PC-3 (cell line): ENCODE measurements around the gene SCRT2. TPM values are rescaled to one million over a fixed set of nuclear protein-coding genes. Genes with fewer than 3 reads are reported as not detected.

Source experiments
- ATAC-seq: fragments of 200-7000 bp; cut with Tn5 transposase; 2 replicates; pipeline ENCODE4 v1.9.1; 2020; ENCODE audit warnings: mild to moderate bottlenecking, moderate library complexity
- BruUV-seq: library from RNA; stranded (reverse); fragments of 400-500 nt; replicated peaks from 2 replicates; lab custom pipeline; 2021; lab: Mats Ljungman, UMichigan
- CTCF ChIA-PET: fragments of 300-600 bp; sonication (Branson Sonifier 250); formaldehyde crosslinking; loops from one replicate; lab custom pipeline; 2022; ENCODE audit warnings: antibody characterized with exemption; lab: Charles Lee
- POLR2A ChIA-PET: fragments of 300-600 bp; sonication (Branson Sonifier 250); formaldehyde crosslinking; loops from one replicate; lab custom pipeline; 2022; ENCODE audit warnings: antibody characterized with exemption; ENCODE audit not compliant: unreplicated experiment; lab: Charles Lee
- DNase-seq: peaks from one replicate; pipeline ENCODE4 v3.0.0-alpha.2; 2015
- H2AFZ ChIP-seq: fragments of 300-600 bp; sonication (generic); 2 replicates; pipeline ENCODE4 v1.6.0; 2016; ENCODE audit warnings: antibody characterized with exemption, low read length
- H3F3A ChIP-seq: fragments of 300-600 bp; sonication (generic); one replicate; pipeline ENCODE4 v1.6.0; 2017; ENCODE audit warnings: antibody characterized with exemption, low read length, control low read depth, mild to moderate bottlenecking; ENCODE audit not compliant: unreplicated experiment
- H3K27ac ChIP-seq: fragments of 300-600 bp; sonication (generic); 2 replicates; pipeline ENCODE4 v1.5.1; 2016; ENCODE audit warnings: mild to moderate bottlenecking, low read length
- H3K27me3 ChIP-seq: fragments of 300-600 bp; sonication (generic); 2 replicates; pipeline ENCODE4 v1.6.1; 2016; ENCODE audit warnings: low read length, mixed read lengths
- H3K36me3 ChIP-seq: fragments of 300-600 bp; sonication (generic); 2 replicates; pipeline ENCODE4 v1.6.1; 2016; ENCODE audit warnings: low read depth, mixed run types, low read length, mixed read lengths
- H3K4me1 ChIP-seq: fragments of 300-600 bp; sonication (generic); 2 replicates; pipeline ENCODE4 v1.5.1; 2016; ENCODE audit warnings: low read length; ENCODE audit not compliant: insufficient read depth
- H3K4me2 ChIP-seq: fragments of 300-600 bp; sonication (generic); 2 replicates; pipeline ENCODE4 v1.6.0; 2016; ENCODE audit warnings: low read length
- H3K4me3 ChIP-seq: fragments of 300-600 bp; sonication (generic); 2 replicates; pipeline ENCODE4 v1.5.1; 2016; ENCODE audit warnings: mild to moderate bottlenecking, low read length, mixed read lengths
- H3K79me2 ChIP-seq: fragments of 300-600 bp; sonication (generic); 2 replicates; pipeline ENCODE4 v1.6.1; 2017; ENCODE audit warnings: low read length, mixed read lengths
- H3K9ac ChIP-seq: fragments of 300-600 bp; sonication (generic); 2 replicates; pipeline ENCODE4 v1.6.0; 2016; ENCODE audit warnings: mild to moderate bottlenecking, low read length
- H3K9me2 ChIP-seq: fragments of 300-600 bp; sonication (generic); replicated peaks from 2 replicates; pipeline ENCODE4 v1.6.1; 2016; ENCODE audit warnings: mixed run types, low read length, mixed read lengths
- H3K9me3 ChIP-seq: fragments of 300-600 bp; sonication (generic); 2 replicates; pipeline ENCODE4 v1.6.1; 2016; ENCODE audit warnings: low read length, mixed read lengths
- H4K20me1 ChIP-seq: fragments of 300-600 bp; sonication (generic); 2 replicates; pipeline ENCODE4 v1.6.1; 2016; ENCODE audit warnings: low read length, mixed read lengths
- EZH2 ChIP-seq: fragments of 300-600 bp; sonication (generic); IDR thresholded peaks from one replicate; pipeline ENCODE4 v1.6.1; 2017; ENCODE audit warnings: antibody characterized with exemption, mild to moderate bottlenecking, low read length; ENCODE audit not compliant: unreplicated experiment
- EZH2phosphoT487 ChIP-seq: fragments of 300-600 bp; sonication (generic); IDR thresholded peaks from 2 replicates; pipeline ENCODE4 v1.6.1; 2018; ENCODE audit warnings: mild to moderate bottlenecking, antibody characterized with exemption, low read length, borderline replicate concordance
- intact Hi-C: fragments of 100-400 bp; cut with micrococcal nuclease; formaldehyde crosslinking; loops from 2 replicates; pipeline ENCODE4 v1.9.0; 2023
- total RNA-seq: library from RNA; depleted of rRNA; stranded (reverse); fragments of >200 nt; gene quantifications from 2 replicates; pipeline ENCODE4 v1.2.3, GENCODE V29; 2014
- TF ChIP-seq, protein P1 (sequence below): fragments of 300-600 bp; sonication (generic); conservative IDR thresholded peaks from 2 replicates; pipeline ENCODE4 v1.5.1; 2017; ENCODE audit warnings: antibody characterized with exemption, low read depth, mild to moderate bottlenecking, low read length

The SCRT2 gene
- total RNA-seq, 1 experiment from 2014 or later: not detected

- no peak for ATAC-seq
- Histone ChIP-seq H4K20me1 (peaks cover 7% of the 10 kb centered on the region), H3K9ac (no peak overlapping the region), H3K9me2 (no peaks in the 10 kb centered on the region), H3K36me3 (peaks cover under 1% of the 10 kb centered on the region; the same call in 1 of the 2 replicates), H3K4me1 (peaks cover 12% of the 10 kb centered on the region), H3K27me3 (peaks cover 30% of the 10 kb centered on the region), H3K27ac (no peak overlapping the region), H2AFZ (no peak overlapping the region), H3F3A (no peaks in the 10 kb centered on the region), H3K9me3 (no peaks in the 10 kb centered on the region), H3K79me2 (peaks cover 20% of the 10 kb centered on the region), H3K4me3 (no peak overlapping the region), H3K4me2 (no peak overlapping the region)
- ChIA-PET CTCF (no interaction called here), POLR2A (no interaction called here)
- no peak for DNase-seq
- intact Hi-C loops: loop anchor here (10.0 kb wide), 1 partner anchor 79 kb away; no protein-coding TSS in a partner anchor
- no peak for TF ChIP-seq EZH2
- no peak for TF ChIP-seq EZH2phosphoT487
- TF ChIP-seq, protein P1, sequence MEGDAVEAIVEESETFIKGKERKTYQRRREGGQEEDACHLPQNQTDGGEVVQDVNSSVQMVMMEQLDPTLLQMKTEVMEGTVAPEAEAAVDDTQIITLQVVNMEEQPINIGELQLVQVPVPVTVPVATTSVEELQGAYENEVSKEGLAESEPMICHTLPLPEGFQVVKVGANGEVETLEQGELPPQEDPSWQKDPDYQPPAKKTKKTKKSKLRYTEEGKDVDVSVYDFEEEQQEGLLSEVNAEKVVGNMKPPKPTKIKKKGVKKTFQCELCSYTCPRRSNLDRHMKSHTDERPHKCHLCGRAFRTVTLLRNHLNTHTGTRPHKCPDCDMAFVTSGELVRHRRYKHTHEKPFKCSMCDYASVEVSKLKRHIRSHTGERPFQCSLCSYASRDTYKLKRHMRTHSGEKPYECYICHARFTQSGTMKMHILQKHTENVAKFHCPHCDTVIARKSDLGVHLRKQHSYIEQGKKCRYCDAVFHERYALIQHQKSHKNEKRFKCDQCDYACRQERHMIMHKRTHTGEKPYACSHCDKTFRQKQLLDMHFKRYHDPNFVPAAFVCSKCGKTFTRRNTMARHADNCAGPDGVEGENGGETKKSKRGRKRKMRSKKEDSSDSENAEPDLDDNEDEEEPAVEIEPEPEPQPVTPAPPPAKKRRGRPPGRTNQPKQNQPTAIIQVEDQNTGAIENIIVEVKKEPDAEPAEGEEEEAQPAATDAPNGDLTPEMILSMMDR: no peak
- no TSS peak for BruUV-seq
Observed at GRCh38 chr20:655726-656624, 19.6 kb downstream of the SCRT2 start.

DNA sequence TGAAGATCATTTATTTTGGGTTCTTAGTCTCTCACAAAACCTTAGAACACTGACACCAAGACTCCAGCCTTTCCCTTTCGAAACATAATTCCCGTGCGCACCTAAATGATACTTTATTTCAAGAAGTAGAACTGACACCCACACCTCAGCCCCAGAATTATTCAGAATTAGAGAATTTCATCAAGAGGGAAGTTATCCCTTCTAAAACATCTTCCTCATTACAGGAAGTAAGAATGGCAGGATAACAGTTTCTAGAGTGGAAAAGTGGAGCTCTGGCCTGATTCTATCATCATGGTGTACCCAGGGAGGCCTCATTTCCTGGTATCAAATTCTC is 21.2 kb downstream of the SCRT2 start:
- H3K4me3 ChIP-seq: no peak overlapping the region
- intact Hi-C loops: loop anchor here (10.0 kb wide), 1 partner anchor 80 kb away; no protein-coding TSS in a partner anchor

More for the DNA sequence above, 21.2 kb downstream of the SCRT2 start:
- ATAC-seq (no peak), DNase-seq (no peak)
- no TSS peak for BruUV-seq
- H3K4me1 ChIP-seq: peaks cover 12% of the 10 kb centered on the region
- ChIA-PET POLR2A (no interaction called here), CTCF (no interaction called here)
- H3K9ac ChIP-seq: no peak overlapping the region
- peaks cover 35% of the 10 kb centered on the region for H3K79me2 ChIP-seq
- no peaks in the 10 kb centered on the region for H3F3A ChIP-seq
- H3K27ac ChIP-seq: no peak overlapping the region
- H3K27me3 ChIP-seq: peaks cover 25% of the 10 kb centered on the region
- no peak overlapping the region for H2AFZ ChIP-seq
- H3K9me3 ChIP-seq: no peaks in the 10 kb centered on the region
- H3K9me2 ChIP-seq: no peaks in the 10 kb centered on the region
- H4K20me1 ChIP-seq: peaks cover 18% of the 10 kb centered on the region
- TF ChIP-seq, protein P1: no peak
- TF ChIP-seq EZH2phosphoT487 (no peak), EZH2 (no peak)
- no peak overlapping the region for H3K4me2 ChIP-seq
- H3K36me3 ChIP-seq: peaks cover 15% of the 10 kb centered on the region
